HepG2 (cell line): ENCODE results near the gene CDK14.

Source experiments
- CHD4 ChIP-seq: fragments of 200-600 bp; sonication (generic); IDR thresholded peaks from 2 replicates; pipeline ENCODE4 v1.7.0; 2017; ENCODE audit warnings: mild to moderate bottlenecking, low read length, borderline replicate concordance
- EZH2 ChIP-seq: conservative IDR thresholded peaks from 2 replicates; pipeline ENCODE4 v1.6.1; 2012; ENCODE audit warnings: mild to moderate bottlenecking, low read depth, low read length, moderate library complexity
- FOXP4 ChIP-seq: sonication (generic); formaldehyde crosslinking; IDR thresholded peaks from 2 replicates; pipeline ENCODE4 v1.4.0; 2020; ENCODE audit warnings: missing genetic modification reagents
- PBX3 ChIP-seq: sonication (generic); formaldehyde crosslinking; IDR thresholded peaks from 2 replicates; pipeline ENCODE4 v1.8.1; 2023; ENCODE audit warnings: missing genetic modification reagents, inconsistent platforms, borderline replicate concordance
- ZNF234 ChIP-seq: sonication (generic); formaldehyde crosslinking; conservative IDR thresholded peaks from 2 replicates; pipeline ENCODE4 v1.5.1; 2020; ENCODE audit warnings: mild to moderate bottlenecking, missing genetic modification reagents
- ZNF652 ChIP-seq: IDR thresholded peaks from 2 replicates; pipeline ENCODE4 v1.6.1; 2016; ENCODE audit warnings: low read depth, borderline replicate concordance
- ZNF782 ChIP-seq: sonication (generic); formaldehyde crosslinking; IDR thresholded peaks from 2 replicates; pipeline ENCODE4 v1.4.0; 2020; ENCODE audit warnings: missing genetic modification reagents, mild to moderate bottlenecking, borderline replicate concordance
- TF ChIP-seq, protein P1 (sequence below): sonication (generic); formaldehyde crosslinking; IDR thresholded peaks from 2 replicates; pipeline ENCODE4 v1.5.1; 2020; ENCODE audit warnings: mild to moderate bottlenecking, missing genetic modification reagents

GRCh38 chr7:90596671-90597562 lies 796 bp downstream of the CDK14 start:
- TF ChIP-seq FOXP4 (CRISPR knock-in tag) (no peak), PBX3 (no peak), EZH2 (peak; percentile 49; the same call in 1 of the 2 replicates), ZNF652 (CRISPR knock-in tag) (no peak), ZNF782 (CRISPR knock-in tag) (no peak), ZNF234 (no peak), CHD4 (no peak)
- TF ChIP-seq, protein P1, sequence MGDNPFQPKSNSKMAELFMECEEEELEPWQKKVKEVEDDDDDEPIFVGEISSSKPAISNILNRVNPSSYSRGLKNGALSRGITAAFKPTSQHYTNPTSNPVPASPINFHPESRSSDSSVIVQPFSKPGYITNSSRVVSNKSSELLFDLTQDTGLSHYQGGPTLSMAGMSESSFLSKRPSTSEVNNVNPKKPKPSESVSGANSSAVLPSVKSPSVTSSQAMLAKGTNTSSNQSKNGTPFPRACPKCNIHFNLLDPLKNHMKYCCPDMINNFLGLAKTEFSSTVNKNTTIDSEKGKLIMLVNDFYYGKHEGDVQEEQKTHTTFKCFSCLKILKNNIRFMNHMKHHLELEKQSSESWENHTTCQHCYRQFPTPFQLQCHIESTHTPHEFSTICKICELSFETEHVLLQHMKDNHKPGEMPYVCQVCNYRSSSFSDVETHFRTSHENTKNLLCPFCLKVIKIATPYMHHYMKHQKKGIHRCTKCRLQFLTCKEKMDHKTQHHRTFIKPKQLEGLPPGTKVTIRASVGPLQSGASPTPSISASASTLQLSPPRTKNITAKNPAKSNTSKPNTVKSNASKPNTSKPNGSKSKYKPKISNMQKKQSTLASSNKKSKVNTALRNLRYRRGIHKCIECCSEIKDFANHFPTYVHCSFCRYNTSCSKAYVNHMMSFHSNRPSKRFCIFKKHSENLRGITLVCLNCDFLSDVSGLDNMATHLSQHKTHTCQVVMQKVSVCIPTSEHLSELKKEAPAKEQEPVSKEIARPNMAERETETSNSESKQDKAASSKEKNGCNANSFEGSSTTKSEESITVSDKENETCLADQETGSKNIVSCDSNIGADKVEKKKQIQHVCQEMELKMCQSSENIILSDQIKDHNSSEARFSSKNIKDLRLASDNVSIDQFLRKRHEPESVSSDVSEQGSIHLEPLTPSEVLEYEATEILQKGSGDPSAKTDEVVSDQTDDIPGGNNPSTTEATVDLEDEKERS (CRISPR knock-in tag), result no peak
